22Rv1 (cell line): Measurements from ENCODE around the gene CMTM2.

Source experiments
- ZFX ChIP-seq: fragments of 450-650 bp; IDR thresholded peaks from 2 replicates; pipeline ENCODE4 v1.6.1; 2017; ENCODE audit warnings: antibody characterized with exemption, borderline replicate concordance
- TF ChIP-seq, protein P1 (sequence below): fragments of 450-650 bp; IDR thresholded peaks from 2 replicates; pipeline ENCODE4 v1.5.1; 2017; ENCODE audit warnings: mild to moderate bottlenecking

DNA sequence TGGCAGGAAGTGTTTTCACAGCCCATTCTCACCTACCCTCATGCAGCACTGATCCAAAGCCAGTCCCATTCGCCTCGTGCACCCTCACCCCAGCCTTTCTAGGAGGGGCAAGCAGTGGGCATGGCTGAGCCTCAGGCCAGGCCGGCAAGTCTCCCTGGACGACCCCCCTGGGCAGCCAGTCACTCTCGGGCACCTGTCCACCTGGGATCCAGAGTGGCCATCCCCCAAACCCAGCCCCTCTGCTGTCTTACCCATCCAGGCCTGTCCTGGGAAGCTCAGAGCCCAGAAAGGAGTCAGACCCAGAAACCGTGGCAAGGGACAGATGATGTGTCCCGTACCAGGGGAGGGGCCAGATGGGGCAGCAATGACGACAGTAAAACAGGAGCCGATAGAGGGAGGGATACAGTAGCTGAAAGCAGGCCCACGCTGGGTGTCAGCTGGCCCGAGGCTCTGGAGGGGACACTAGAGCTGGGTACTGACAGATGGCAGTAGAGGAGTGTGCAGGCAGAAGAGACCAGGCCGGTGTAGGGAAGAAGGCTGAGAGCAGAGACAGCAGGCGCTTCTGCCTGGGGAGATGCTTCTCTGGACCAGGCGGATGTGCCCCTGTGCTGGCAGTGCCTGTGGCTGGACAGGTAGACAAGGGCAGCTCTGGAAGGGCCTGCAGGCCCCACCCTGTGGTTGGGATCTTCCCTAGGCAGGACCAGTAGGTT is 31.0 kb downstream of the CMTM2 start:
- TF ChIP-seq, protein P1, sequence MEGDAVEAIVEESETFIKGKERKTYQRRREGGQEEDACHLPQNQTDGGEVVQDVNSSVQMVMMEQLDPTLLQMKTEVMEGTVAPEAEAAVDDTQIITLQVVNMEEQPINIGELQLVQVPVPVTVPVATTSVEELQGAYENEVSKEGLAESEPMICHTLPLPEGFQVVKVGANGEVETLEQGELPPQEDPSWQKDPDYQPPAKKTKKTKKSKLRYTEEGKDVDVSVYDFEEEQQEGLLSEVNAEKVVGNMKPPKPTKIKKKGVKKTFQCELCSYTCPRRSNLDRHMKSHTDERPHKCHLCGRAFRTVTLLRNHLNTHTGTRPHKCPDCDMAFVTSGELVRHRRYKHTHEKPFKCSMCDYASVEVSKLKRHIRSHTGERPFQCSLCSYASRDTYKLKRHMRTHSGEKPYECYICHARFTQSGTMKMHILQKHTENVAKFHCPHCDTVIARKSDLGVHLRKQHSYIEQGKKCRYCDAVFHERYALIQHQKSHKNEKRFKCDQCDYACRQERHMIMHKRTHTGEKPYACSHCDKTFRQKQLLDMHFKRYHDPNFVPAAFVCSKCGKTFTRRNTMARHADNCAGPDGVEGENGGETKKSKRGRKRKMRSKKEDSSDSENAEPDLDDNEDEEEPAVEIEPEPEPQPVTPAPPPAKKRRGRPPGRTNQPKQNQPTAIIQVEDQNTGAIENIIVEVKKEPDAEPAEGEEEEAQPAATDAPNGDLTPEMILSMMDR, result no peak
- TF ChIP-seq ZFX, result no peak
